Measurements from ENCODE around the gene SPATA9. TPM values are rescaled to one million over a fixed set of nuclear protein-coding genes. Genes with fewer than 3 reads are reported as not detected.
"Not testable (repeated sequence)": the region's sequence is repeated elsewhere in the genome, so short reads cannot be mapped to it uniquely, and the experiment has no call there.

Gene SPATA9
- total and polyA plus RNA-seq, 12 donors, result 0.13 to 0.59 TPM; not detected in 10

DNA sequence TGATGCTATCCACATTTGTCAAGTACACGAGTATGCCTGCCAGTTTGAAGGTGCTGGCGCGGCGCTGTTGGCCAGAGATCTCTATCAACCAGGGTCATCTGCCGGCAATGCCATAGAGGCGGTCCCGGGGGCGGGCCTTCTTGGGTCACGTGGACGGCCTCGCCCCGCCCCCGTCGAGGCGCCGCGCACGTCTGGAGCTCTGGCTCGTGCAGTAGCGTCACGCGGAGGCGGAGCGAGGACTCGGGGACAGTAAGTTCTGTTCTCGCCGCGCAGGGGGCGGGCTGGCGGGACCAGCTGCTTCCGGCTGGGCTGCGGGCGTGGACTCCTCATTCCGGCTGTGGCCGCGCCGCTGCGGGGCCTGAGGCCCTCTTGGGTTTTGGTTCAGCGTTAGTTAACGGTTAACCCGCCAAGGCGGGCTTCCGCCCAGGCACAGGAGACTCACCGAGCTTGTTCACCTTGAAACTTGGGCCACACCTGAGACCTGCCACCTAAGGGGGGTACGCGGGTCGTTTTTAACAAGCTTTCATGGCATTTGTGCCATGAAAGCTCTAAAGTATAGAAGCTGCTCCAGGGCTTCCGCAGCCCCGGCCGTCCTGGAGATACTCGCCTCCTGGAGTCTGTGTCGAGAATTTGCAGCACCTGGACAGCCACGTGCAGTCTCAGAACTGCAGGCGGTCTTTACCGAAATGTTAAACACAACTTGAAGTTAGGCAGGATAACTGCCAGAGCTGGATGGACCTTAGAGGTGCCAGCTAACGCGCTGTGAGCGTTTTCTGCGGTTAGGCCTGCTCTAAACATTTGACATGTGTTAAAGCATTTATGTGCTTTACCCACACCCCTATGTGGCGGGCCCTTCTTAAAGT lies 36.0 kb downstream of the SPATA9 start, which contains the start of gene RFESD:
Gene RFESD, plus strand, starts transcription at position 209 of the 863 bp plus-strand sequence. CDS start 5,495 bp downstream, outside the sequence.
- H3K27ac ChIP-seq, result peak within 1 kb of the TSS; percentile 88 to 94 (median 91)
- peak; percentile 97 to 99 for DNase-seq
- H3K27me3 ChIP-seq, result no peaks in the 10 kb centered on the region
- H3K36me3 ChIP-seq, result no peaks in the 10 kb centered on the region
- ATAC-seq, result peak; percentile 98 to 100 (median 99)
- H3K4me3 ChIP-seq, result peak within 1 kb of the TSS; percentile 37 to 83 (median 60)
- TF ChIP-seq, protein P1, sequence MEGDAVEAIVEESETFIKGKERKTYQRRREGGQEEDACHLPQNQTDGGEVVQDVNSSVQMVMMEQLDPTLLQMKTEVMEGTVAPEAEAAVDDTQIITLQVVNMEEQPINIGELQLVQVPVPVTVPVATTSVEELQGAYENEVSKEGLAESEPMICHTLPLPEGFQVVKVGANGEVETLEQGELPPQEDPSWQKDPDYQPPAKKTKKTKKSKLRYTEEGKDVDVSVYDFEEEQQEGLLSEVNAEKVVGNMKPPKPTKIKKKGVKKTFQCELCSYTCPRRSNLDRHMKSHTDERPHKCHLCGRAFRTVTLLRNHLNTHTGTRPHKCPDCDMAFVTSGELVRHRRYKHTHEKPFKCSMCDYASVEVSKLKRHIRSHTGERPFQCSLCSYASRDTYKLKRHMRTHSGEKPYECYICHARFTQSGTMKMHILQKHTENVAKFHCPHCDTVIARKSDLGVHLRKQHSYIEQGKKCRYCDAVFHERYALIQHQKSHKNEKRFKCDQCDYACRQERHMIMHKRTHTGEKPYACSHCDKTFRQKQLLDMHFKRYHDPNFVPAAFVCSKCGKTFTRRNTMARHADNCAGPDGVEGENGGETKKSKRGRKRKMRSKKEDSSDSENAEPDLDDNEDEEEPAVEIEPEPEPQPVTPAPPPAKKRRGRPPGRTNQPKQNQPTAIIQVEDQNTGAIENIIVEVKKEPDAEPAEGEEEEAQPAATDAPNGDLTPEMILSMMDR (IDR thresholded peaks at IDR 0.05), result peak in 5 of 9 donors; percentile 10 to 32 (median 16)
- intact Hi-C loops (cut with DNase I), result loop anchor here in 8 of 10 donors (5.0 to 10.0 kb wide), 6 partner anchors 86 to 688 kb away; partner anchors contain the start of genes RHOBTB3 (in 3 of the 8) and ELL2 (in 1 of the 8)
- no peaks in the 10 kb centered on the region for H3K9me3 ChIP-seq
- WGBS, 2 donors, result 1% methylated on average over 60 of the region's 60 CpGs
- H3K4me1 ChIP-seq, result peaks cover 0 to 17% (median 9%) of the 10 kb centered on the region in 9 donors

DNA sequence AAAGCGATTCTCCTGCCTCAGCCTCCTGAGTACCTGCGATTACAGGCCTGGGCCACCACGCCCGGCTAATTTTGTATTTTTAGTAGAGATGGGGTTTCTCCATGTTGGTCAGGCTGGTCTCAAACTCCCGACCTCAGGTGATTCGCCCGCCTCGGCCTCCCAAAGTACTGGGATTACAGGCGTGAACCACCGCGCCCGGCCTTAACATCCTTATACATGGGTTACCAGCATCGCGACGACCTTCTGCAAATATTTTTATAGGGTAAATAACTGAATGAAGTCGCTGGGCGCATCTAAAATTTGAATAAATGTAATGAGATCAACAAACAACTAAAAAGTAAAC lies 36.6 kb downstream of the SPATA9 start:
- peak overlapping the region in 8 of 10 donors; percentile 44 to 83 (median 62) for H3K4me3 ChIP-seq
- DNase-seq (peak in 1 of 2 donors; percentile 20), ATAC-seq (peak in 1 of 8 donors; percentile 15)
- H3K36me3 ChIP-seq, H3K27me3 ChIP-seq, H3K9me3 ChIP-seq: not testable (repeated sequence)
- H3K27ac ChIP-seq, result peak overlapping the region; percentile 88 to 94 (median 91)
- intact Hi-C loops (cut with DNase I), result loop anchor here in 8 of 10 donors (5.0 to 10.0 kb wide), 6 partner anchors 86 to 689 kb away; partner anchors contain the start of genes RHOBTB3 (in 3 of the 8) and ELL2 (in 1 of the 8)
- H3K4me1 ChIP-seq, result peaks cover 0 to 17% (median 9%) of the 10 kb centered on the region in 9 donors
- 85 to 87% methylated on average over 17 of the region's 17 CpGs for WGBS, 2 donors

- H3K27me3 ChIP-seq, result no peaks in the 10 kb centered on the region
These were observed 38.3 kb downstream of the SPATA9 start for GRCh38 chr5:95644351-95645042.

DNA sequence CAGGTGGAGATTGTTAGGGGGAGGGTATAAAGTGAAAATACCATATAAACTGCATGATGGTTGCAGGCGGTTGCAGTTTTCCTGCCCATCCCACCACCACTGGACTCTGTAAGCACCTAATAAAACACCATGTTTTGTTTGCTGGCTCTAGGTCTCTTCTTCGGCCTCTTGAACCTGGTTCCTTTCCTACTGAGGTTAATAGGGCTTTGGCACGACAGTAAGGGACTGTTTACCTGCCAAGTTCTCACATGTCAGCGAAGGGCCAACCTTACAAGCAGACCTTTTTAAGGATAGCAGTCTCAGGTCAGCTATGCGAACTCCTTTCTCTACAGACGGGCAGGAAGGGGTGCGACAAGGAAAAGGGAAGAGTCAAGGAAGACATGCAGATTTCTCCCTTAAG lies 39.6 kb downstream of the SPATA9 start:
- no peak for DNase-seq
- Histone ChIP-seq H3K9me3 (no peaks in the 10 kb centered on the region), H3K27me3 (no peaks in the 10 kb centered on the region), H3K27ac (no peak overlapping the region), H3K36me3 (no peaks in the 10 kb centered on the region), H3K4me1 (peaks cover 0 to 17% (median 9%) of the 10 kb centered on the region in 9 donors), H3K4me3 (no peak overlapping the region)
- WGBS, 2 donors, result 89 to 90% methylated on average over 7 of the region's 7 CpGs
- intact Hi-C loops (cut with DNase I), result loop anchor here (5.0 to 10.0 kb wide), 9 partner anchors 139 to 959 kb away; no protein-coding TSS in a partner anchor
- ATAC-seq, result no peak
- TF ChIP-seq, protein P1 (IDR thresholded peaks at IDR 0.05), result no peak

More at GRCh38 chr5:95644351-95645042, 38.3 kb downstream of the SPATA9 start:
- ATAC-seq, result peak in 1 of 8 donors; percentile 5
- intact Hi-C loops (cut with DNase I), result loop anchor here (1.0 to 10.0 kb wide), 15 partner anchors 88 to 958 kb away; partner anchors contain the start of genes RHOBTB3 (in 3 of the 10) and ELL2 (in 1 of the 10)
- 17 to 18% methylated on average over 4 of the region's 4 CpGs for WGBS, 2 donors
- TF ChIP-seq, protein P1 (IDR thresholded peaks at IDR 0.05), result peak; percentile 34 to 81 (median 69)
- Histone ChIP-seq H3K4me1 (peaks cover 0 to 17% (median 9%) of the 10 kb centered on the region in 9 donors), H3K36me3 (no peaks in the 10 kb centered on the region), H3K9me3 (no peaks in the 10 kb centered on the region), H3K4me3 (no peak overlapping the region), H3K27ac (peak overlapping the region in 1 of 10 donors; percentile 3)
- no peak for DNase-seq
